MM.1S (cell line): Measurements from ENCODE around the gene GSAP.

Experiments used
- DNase-seq: peaks from one replicate; pipeline ENCODE4 v3.0.0-alpha.2; 2015
- H2AFZ ChIP-seq: fragments of 300-600 bp; sonication (generic); 2 replicates; pipeline ENCODE4 v1.6.0; 2016; ENCODE audit warnings: antibody characterized with exemption, low read length
- H3F3A ChIP-seq: fragments of 300-600 bp; sonication (generic); 2 replicates; pipeline ENCODE4 v1.6.1; 2016; ENCODE audit warnings: mild to moderate bottlenecking, antibody characterized with exemption, low read length, moderate library complexity, mixed read lengths; ENCODE audit not compliant: insufficient read depth
- H3K27ac ChIP-seq: fragments of 300-600 bp; sonication (generic); 2 replicates; pipeline ENCODE4 v1.5.1; 2016; ENCODE audit warnings: mild to moderate bottlenecking, low read length
- H3K27me3 ChIP-seq: fragments of 300-600 bp; sonication (generic); replicated peaks from 2 replicates; pipeline ENCODE4 v1.6.0; 2016; ENCODE audit warnings: low read length; ENCODE audit not compliant: insufficient read depth
- H3K36me3 ChIP-seq: fragments of 300-600 bp; sonication (generic); replicated peaks from 2 replicates; pipeline ENCODE4 v1.6.1; 2016; ENCODE audit warnings: mild to moderate bottlenecking, low read length, mixed read lengths; ENCODE audit not compliant: insufficient read depth
- H3K4me1 ChIP-seq: fragments of 300-600 bp; sonication (generic); 2 replicates; pipeline ENCODE4 v1.6.1; 2016; ENCODE audit warnings: low read length, mixed read lengths
- H3K4me2 ChIP-seq: fragments of 300-600 bp; sonication (generic); 2 replicates; pipeline ENCODE4 v1.6.0; 2016; ENCODE audit warnings: low read depth, low read length
- H3K4me3 ChIP-seq: fragments of 300-600 bp; sonication (generic); 2 replicates; pipeline ENCODE4 v1.5.1; 2016; ENCODE audit warnings: low read length, mixed read lengths
- H3K79me2 ChIP-seq: fragments of 300-600 bp; sonication (generic); 2 replicates; pipeline ENCODE4 v1.6.1; 2016; ENCODE audit warnings: mixed run types, low read length, mixed read lengths
- H3K9ac ChIP-seq: fragments of 300-600 bp; sonication (generic); 2 replicates; pipeline ENCODE4 v1.6.1; 2016; ENCODE audit warnings: low read length, mixed read lengths
- H3K9me2 ChIP-seq: fragments of 300-600 bp; sonication (generic); replicated peaks from 2 replicates; pipeline ENCODE4 v1.6.1; 2016; ENCODE audit warnings: mild to moderate bottlenecking, low read length, mixed read lengths; ENCODE audit not compliant: insufficient read depth
- H3K9me3 ChIP-seq: fragments of 300-600 bp; sonication (generic); replicated peaks from 2 replicates; pipeline ENCODE4 v1.6.1; 2016; ENCODE audit warnings: mild to moderate bottlenecking, low read length, mixed read lengths; ENCODE audit not compliant: insufficient read depth
- H4K20me1 ChIP-seq: fragments of 300-600 bp; sonication (generic); 2 replicates; pipeline ENCODE4 v1.6.1; 2016; ENCODE audit warnings: mild to moderate bottlenecking, low read length, moderate library complexity, mixed read lengths; ENCODE audit not compliant: insufficient read depth
- EZH2 ChIP-seq: fragments of 300-600 bp; sonication (generic); optimal IDR thresholded peaks from 2 replicates; pipeline ENCODE3; 2017; ENCODE audit warnings: low read depth, mild to moderate bottlenecking, antibody characterized with exemption, low read length, mixed read lengths
- EZH2phosphoT487 ChIP-seq: fragments of 300-600 bp; sonication (generic); IDR thresholded peaks from 2 replicates; pipeline ENCODE4 v1.6.1; 2018; ENCODE audit warnings: antibody characterized with exemption, low read length
- TF ChIP-seq, protein P1 (sequence below): fragments of 300-600 bp; sonication (generic); IDR thresholded peaks from 2 replicates; pipeline ENCODE4 v1.5.1; 2016; ENCODE audit warnings: antibody characterized with exemption, low read length, mixed read lengths

The GSAP gene

DNA sequence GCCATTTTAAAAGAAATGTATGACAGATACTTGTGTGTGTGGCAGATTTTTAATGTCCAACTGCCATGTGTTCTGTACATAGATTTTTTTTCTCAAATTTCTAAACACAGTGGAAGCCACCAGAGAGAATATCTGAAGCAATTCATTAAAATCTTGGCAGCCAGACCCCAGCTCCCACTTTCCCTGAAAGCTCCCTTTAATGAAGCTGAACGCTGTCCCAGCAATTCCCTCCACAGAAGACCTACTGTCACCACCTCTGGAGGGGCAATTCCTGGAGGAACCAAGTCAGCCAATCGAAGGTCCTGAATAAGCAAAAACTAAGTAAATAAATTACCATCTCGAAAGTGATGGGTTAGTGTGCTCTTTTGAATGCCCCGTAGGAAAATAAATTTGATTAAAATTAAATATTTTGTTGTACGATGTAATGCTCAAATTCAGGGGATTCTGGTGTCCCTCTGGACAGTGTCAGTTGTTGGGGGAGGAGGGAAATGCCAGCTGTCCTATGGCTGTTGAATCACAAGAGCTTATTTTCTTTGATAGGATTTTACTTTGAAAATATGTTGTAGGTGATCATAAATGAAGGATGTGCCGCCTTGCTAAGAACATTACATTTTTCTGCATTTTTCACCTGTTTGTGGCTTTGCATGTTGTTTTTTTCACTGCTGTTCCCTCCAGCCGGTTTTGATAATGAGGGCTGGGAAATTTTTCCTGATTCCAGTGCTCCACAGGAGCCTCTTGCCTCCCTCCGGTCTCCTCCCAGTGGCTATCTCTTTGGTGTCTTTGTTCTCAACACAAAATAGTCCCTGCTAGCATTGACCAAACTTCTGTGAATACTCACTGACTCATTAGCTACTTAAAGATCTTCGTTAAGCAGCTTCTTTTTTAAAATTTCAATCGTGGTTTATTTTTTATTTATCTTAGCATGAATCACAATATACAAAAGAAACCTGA lies 9.2 kb upstream of the GSAP start:
- Histone ChIP-seq H3K27me3 (no peaks in the 10 kb centered on the region), H3K36me3 (no peaks in the 10 kb centered on the region), H3F3A (no peaks in the 10 kb centered on the region), H3K79me2 (no peaks in the 10 kb centered on the region), H3K9ac (no peak overlapping the region; the same call in 1 of the 2 replicates), H3K9me2 (no peaks in the 10 kb centered on the region), H3K4me3 (peak overlapping the region; percentile 10; the same call in 1 of the 2 replicates), H4K20me1 (no peaks in the 10 kb centered on the region), H3K9me3 (no peaks in the 10 kb centered on the region), H2AFZ (peak overlapping the region; percentile 54), H3K4me1 (peaks cover 6% of the 10 kb centered on the region), H3K4me2 (peak overlapping the region; percentile 44), H3K27ac (no peak overlapping the region)
- TF ChIP-seq, protein P1, sequence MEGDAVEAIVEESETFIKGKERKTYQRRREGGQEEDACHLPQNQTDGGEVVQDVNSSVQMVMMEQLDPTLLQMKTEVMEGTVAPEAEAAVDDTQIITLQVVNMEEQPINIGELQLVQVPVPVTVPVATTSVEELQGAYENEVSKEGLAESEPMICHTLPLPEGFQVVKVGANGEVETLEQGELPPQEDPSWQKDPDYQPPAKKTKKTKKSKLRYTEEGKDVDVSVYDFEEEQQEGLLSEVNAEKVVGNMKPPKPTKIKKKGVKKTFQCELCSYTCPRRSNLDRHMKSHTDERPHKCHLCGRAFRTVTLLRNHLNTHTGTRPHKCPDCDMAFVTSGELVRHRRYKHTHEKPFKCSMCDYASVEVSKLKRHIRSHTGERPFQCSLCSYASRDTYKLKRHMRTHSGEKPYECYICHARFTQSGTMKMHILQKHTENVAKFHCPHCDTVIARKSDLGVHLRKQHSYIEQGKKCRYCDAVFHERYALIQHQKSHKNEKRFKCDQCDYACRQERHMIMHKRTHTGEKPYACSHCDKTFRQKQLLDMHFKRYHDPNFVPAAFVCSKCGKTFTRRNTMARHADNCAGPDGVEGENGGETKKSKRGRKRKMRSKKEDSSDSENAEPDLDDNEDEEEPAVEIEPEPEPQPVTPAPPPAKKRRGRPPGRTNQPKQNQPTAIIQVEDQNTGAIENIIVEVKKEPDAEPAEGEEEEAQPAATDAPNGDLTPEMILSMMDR = no peak
- no peak for TF ChIP-seq EZH2
- no peak for TF ChIP-seq EZH2phosphoT487
- no peak for DNase-seq

DNA sequence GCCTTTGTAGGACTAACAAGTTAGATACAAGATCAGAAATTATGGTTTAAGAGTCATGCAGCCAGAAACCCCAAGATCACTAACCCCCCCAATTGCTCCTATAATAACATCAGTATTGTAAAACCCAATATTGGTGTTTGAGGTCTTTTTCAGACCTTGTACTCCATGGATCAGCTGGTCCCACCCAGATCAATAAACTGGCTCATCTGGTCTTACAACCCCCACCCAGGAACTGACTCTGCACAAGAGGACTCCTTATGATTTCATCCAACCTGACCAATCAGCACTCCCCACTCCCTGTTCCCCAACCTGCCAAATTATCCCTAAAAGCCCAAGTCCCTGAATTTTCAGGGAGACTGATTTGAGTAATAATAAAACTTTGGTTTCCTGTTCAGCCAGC lies 6.4 kb upstream of the GSAP start:
- Histone ChIP-seq H3K9ac (no peak overlapping the region), H3K4me1 (peaks cover 2% of the 10 kb centered on the region; the same call in 1 of the 2 replicates), H3K36me3 (no peaks in the 10 kb centered on the region), H3K4me2 (no peak overlapping the region), H3F3A (no peaks in the 10 kb centered on the region), H3K9me2 (no peaks in the 10 kb centered on the region), H4K20me1 (no peaks in the 10 kb centered on the region), H3K79me2 (no peaks in the 10 kb centered on the region), H3K27me3 (no peaks in the 10 kb centered on the region), H2AFZ (no peak overlapping the region), H3K4me3 (no peak overlapping the region), H3K9me3 (no peaks in the 10 kb centered on the region), H3K27ac (no peak overlapping the region)
- no peak for TF ChIP-seq EZH2phosphoT487
- no peak for DNase-seq

DNA sequence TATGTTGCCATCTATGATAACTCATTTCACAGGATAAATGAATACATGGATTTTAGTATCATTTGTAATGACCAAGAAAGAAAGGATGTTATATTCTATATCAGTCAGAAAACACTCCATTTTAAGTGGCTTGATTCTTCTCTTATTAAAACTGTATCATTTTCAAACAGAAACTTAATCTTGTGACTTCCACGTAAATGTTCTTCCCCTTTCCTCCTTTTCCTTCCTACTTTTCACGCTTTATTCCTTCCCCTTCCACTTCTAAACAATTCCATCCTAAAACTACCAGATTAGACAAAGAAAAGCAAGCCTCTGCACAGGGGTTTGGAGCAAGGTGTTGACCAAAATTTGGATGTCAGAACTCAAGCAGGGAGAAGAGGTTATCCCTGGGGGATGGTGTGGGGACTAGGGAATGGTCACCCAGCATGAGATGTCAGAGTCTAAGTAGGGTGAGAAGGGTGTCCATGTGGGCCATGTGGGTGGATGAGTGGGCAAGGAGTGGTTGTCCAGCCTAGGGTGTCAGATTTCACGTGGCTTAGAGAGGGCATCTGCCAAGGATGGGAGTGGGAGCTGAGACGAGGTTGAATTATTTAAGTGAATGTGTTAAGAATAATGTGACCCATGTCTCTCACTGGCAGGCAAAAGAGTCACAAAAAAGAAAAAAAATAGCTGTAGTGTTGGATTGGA lies 5.0 kb upstream of the GSAP start:
- Histone ChIP-seq H3K4me2 (no peak overlapping the region), H3K9me2 (no peaks in the 10 kb centered on the region), H3K9me3 (no peaks in the 10 kb centered on the region), H3K79me2 (no peaks in the 10 kb centered on the region), H4K20me1 (no peaks in the 10 kb centered on the region), H2AFZ (no peak overlapping the region), H3F3A (peaks cover 5% of the 10 kb centered on the region; the same call in 1 of the 2 replicates), H3K4me1 (peaks cover 10% of the 10 kb centered on the region; the same call in 1 of the 2 replicates), H3K9ac (no peak overlapping the region), H3K36me3 (no peaks in the 10 kb centered on the region), H3K27me3 (no peaks in the 10 kb centered on the region), H3K27ac (no peak overlapping the region), H3K4me3 (no peak overlapping the region)
- TF ChIP-seq, protein P1 = no peak
- TF ChIP-seq EZH2 (no peak), EZH2phosphoT487 (no peak)
- DNase-seq = no peak
